ENCODE measurements around the gene MRPS18B. TPM values are rescaled to one million over a fixed set of nuclear protein-coding genes. Genes with fewer than 3 reads are reported as not detected.

MRPS18B gene
- total RNA-seq (10 to 100 TPM; 36.1 to 49.5 TPM), polyA plus RNA-seq (ENCODE audit: insufficient read depth, low read depth, low replicate concordance) (54.5 TPM)
- long read RNA-seq, donor 1, transcript MRPS18B-206 (7 exons, 1,532 nt) = major isoform, 47 of 47 reads
- long read RNA-seq, donor 1, partial matches to known transcripts = 0 of 47 reads
- long read RNA-seq, donor 1, other reads (novel, unspliced or antisense) = 0 of 47 reads
- long read RNA-seq, donor 2, transcript MRPS18B-206 (7 exons, 1,532 nt) = major isoform, 32 of 33 reads
- long read RNA-seq, donor 2, partial matches to known transcripts = 0 of 33 reads
- long read RNA-seq, donor 2, other reads (novel, unspliced or antisense) = 0 of 33 reads

- peaks cover 15% of the 10 kb centered on the region for H3K4me1 ChIP-seq
- TF ChIP-seq CTCF (IDR thresholded peaks at IDR 0.05) (no peak), POLR2A (IDR thresholded peaks at IDR 0.05) (no peak)
- H3K9me3 ChIP-seq = no peaks in the 10 kb centered on the region
- H3K36me3 ChIP-seq (ENCODE audit: low read depth, missing control alignments) = no peaks in the 10 kb centered on the region
- H3K27ac ChIP-seq = peak within 1 kb of the TSS; percentile 98 to 99
- intact Hi-C loops (cut with DNase I; ENCODE audit: low total_unique reads) = no loop called here
- H3K27me3 ChIP-seq = no peaks in the 10 kb centered on the region
- peak within 1 kb of the TSS; percentile 76 to 96 for H3K4me3 ChIP-seq
- peak; percentile 99 for DNase-seq
- 0 to 1% methylated on average over 34 of the region's 34 CpGs for WGBS, 2 donors
Observed at GRCh38 chr6:30617565-30618269, at the start of gene MRPS18B. Gene MRPS18B, plus strand, starts transcription at chr6:30617840. Its CDS starts 26 bp downstream, at chr6:30617866.

- no peak overlapping the region for H3K4me3 ChIP-seq
Observed at GRCh38 chr6:30568245-30568644, 49.4 kb upstream of the MRPS18B start.

GRCh38 chr6:30570263-30570662, 47.4 kb upstream of the MRPS18B start:
- peak overlapping the region; percentile 73 to 79 for H3K4me3 ChIP-seq
- H3K36me3 ChIP-seq (ENCODE audit: low read depth, missing control alignments) = no peaks in the 10 kb centered on the region
- WGBS, 2 donors = 55 to 67% methylated on average over 1 of the region's 1 CpG
- no peaks in the 10 kb centered on the region for H3K27me3 ChIP-seq
- peaks cover 18% of the 10 kb centered on the region for H3K4me1 ChIP-seq
- no peak for TF ChIP-seq CTCF (IDR thresholded peaks at IDR 0.05)
- no peak for TF ChIP-seq POLR2A (IDR thresholded peaks at IDR 0.05)
- intact Hi-C loops (cut with DNase I; ENCODE audit: low total_unique reads) = no loop called here
- H3K9me3 ChIP-seq = no peaks in the 10 kb centered on the region
- H3K27ac ChIP-seq = peak overlapping the region in 1 of 2 donors; percentile 90
- DNase-seq = no peak

More at GRCh38 chr6:30568245-30568644, 49.4 kb upstream of the MRPS18B start:
- no peaks in the 10 kb centered on the region for H3K36me3 ChIP-seq (ENCODE audit: low read depth, missing control alignments)
- H3K4me1 ChIP-seq = peaks cover 14% of the 10 kb centered on the region
- DNase-seq = no peak
- no peak overlapping the region for H3K27ac ChIP-seq
- H3K9me3 ChIP-seq = no peaks in the 10 kb centered on the region
- no peaks in the 10 kb centered on the region for H3K27me3 ChIP-seq
- intact Hi-C loops (cut with DNase I; ENCODE audit: low total_unique reads) = no loop called here
- WGBS, 2 donors = 58 to 62% methylated on average over 3 of the region's 3 CpGs
- TF ChIP-seq CTCF (IDR thresholded peaks at IDR 0.05) (no peak), POLR2A (IDR thresholded peaks at IDR 0.05) (no peak)

- Histone ChIP-seq H3K9me3 (no peaks in the 10 kb centered on the region), H3K4me1 (peaks cover 18% of the 10 kb centered on the region), H3K4me3 (peak overlapping the region; percentile 73 to 79), H3K27me3 (no peaks in the 10 kb centered on the region), H3K36me3 (ENCODE audit: low read depth, missing control alignments) (no peaks in the 10 kb centered on the region), H3K27ac (peak overlapping the region; percentile 14 to 90)
- TF ChIP-seq POLR2A (IDR thresholded peaks at IDR 0.05) (no peak), CTCF (IDR thresholded peaks at IDR 0.05) (no peak)
- intact Hi-C loops (cut with DNase I; ENCODE audit: low total_unique reads) = no loop called here
- DNase-seq = no peak
- 1 to 2% methylated on average over 18 of the region's 18 CpGs for WGBS, 2 donors
Observed at GRCh38 chr6:30570740-30571074, 46.9 kb upstream of the MRPS18B start.
